K562 (cell line): Measurements from ENCODE around the gene MUC5AC. TPM values are rescaled to one million over a fixed set of nuclear protein-coding genes. Genes with fewer than 3 reads are reported as not detected.

Experiments
- ATAC-seq: fragments of 200-7000 bp; cut with Tn5 transposase; 3 replicates; pipeline ENCODE4 v1.9.1; 2020; ENCODE audit warnings: moderate library complexity
- BruUV-seq: library from RNA; stranded (reverse); fragments of 400-500 nt; replicated peaks from 2 replicates; lab custom pipeline; 2021; lab: Mats Ljungman, UMichigan
- CTCF ChIA-PET: fragments of 300-600 bp; formaldehyde crosslinking; extraction: SDS; loops from one replicate; lab custom pipeline; 2021; ENCODE audit warnings: low intra/inter-chr PET ratio; lab: Yijun Ruan, JAX
- POLR2A ChIA-PET: fragments of 300-600, 350-650 bp; sonication (Branson Sonifier 250); formaldehyde crosslinking; extraction: SDS; loops from one replicate; lab custom pipeline; 2021; ENCODE audit warnings: antibody characterized with exemption, inconsistent platforms; lab: Yijun Ruan, JAX
- DNase-seq, 4 experiments: peaks; one replicate each; pipeline versions ENCODE4 v3.0.0 to v3.0.0-alpha.2; 2011 to 2018; ENCODE audit warnings: low spot score in 3 of 4, mixed read lengths in 3 of 4; ENCODE audit errors: extremely low read depth in 1 of 4
- FAIRE-seq: peaks from 2 replicates; lab custom pipeline; 2011; peaks lifted over from hg19 to GRCh38; lab: Jason Lieb, UNC
- H2AFZ ChIP-seq: 2 replicates; pipeline ENCODE4 v1.6.0; 2011; ENCODE audit warnings: low read depth, low read length, control low read depth, inconsistent platforms
- H3K27ac ChIP-seq: fragments of 200-600 bp; 3 replicates; pipeline ENCODE4 v1.8.0; 2011; ENCODE audit warnings: low read depth, mild to moderate bottlenecking, control low read depth, inconsistent platforms, low read length, moderate library complexity, mixed read lengths; ENCODE audit errors: extremely low read depth
- H3K27me3 ChIP-seq, 2 experiments: fragments of 300-600 bp in 1 of 2; 2 replicates in 1 of 2; 3 replicates in 1 of 2; pipeline versions ENCODE4 v1.6.0 to v1.8.0; 2011; ENCODE audit warnings: inconsistent platforms in 2 of 2, low read length in 2 of 2, mild to moderate bottlenecking in 1 of 2, mixed read lengths in 1 of 2, moderate library complexity in 1 of 2; ENCODE audit not compliant: control insufficient read depth in 2 of 2, insufficient read depth in 2 of 2
- H3K36me3 ChIP-seq: fragments of 300-600 bp; 3 replicates; pipeline ENCODE4 v1.8.0; 2011; ENCODE audit warnings: mild to moderate bottlenecking, low read length, inconsistent platforms; ENCODE audit not compliant: control insufficient read depth, insufficient read depth
- H3K4me1 ChIP-seq, 2 experiments: fragments of 200-600 bp in 1 of 2; replicated peaks in 1 of 2; 2 replicates in 1 of 2; 3 replicates in 1 of 2; pipeline versions ENCODE4 v1.5.1 to v1.8.0; 2011; ENCODE audit warnings: inconsistent platforms in 2 of 2, low read length in 2 of 2, mild to moderate bottlenecking in 1 of 2, mixed read lengths in 1 of 2, moderate library complexity in 1 of 2; ENCODE audit not compliant: control insufficient read depth in 2 of 2, insufficient read depth in 2 of 2
- H3K4me2 ChIP-seq: 2 replicates; pipeline ENCODE4 v1.6.1; 2011; ENCODE audit warnings: low read length, control low read depth, inconsistent platforms, mixed read lengths; ENCODE audit not compliant: insufficient read depth
- H3K4me3 ChIP-seq: fragments of 200-600 bp; sonication (generic), shearing (Covaris generic); 2 replicates; pipeline ENCODE4 v1.5.1; 2016; ENCODE audit warnings: control low read depth, inconsistent platforms
- H3K79me2 ChIP-seq: fragments of 200-600 bp; 3 replicates; pipeline ENCODE4 v1.8.0; 2011; ENCODE audit warnings: low read length, inconsistent platforms; ENCODE audit not compliant: control insufficient read depth, insufficient read depth
- H3K9ac ChIP-seq, 2 experiments: 2 replicates each; pipeline versions ENCODE4 v1.6.0 to v1.6.1; 2011; ENCODE audit warnings: low read depth in 2 of 2, low read length in 2 of 2, control low read depth in 1 of 2, inconsistent platforms in 1 of 2, mild to moderate bottlenecking in 1 of 2, mixed read lengths in 1 of 2; ENCODE audit not compliant: insufficient read depth in 1 of 2
- H3K9me1 ChIP-seq: one replicate; pipeline ENCODE4 v1.6.0; 2011; ENCODE audit warnings: inconsistent platforms, mild to moderate bottlenecking, low read length, moderate library complexity; ENCODE audit not compliant: control insufficient read depth, insufficient read depth
- H3K9me3 ChIP-seq: replicated peaks from 2 replicates; pipeline ENCODE4 v1.5.1; 2011; ENCODE audit warnings: low read depth, low read length, inconsistent platforms; ENCODE audit not compliant: control insufficient read depth, insufficient read depth
- H4K20me1 ChIP-seq: replicated peaks from 2 replicates; pipeline ENCODE4 v1.6.1; 2011; ENCODE audit warnings: low read length, inconsistent platforms, mixed read lengths; ENCODE audit not compliant: control insufficient read depth, insufficient read depth
- ELF2 ChIP-seq: fragments of 250-450 bp; sonication (Bioruptor Pico); IDR thresholded peaks from 2 replicates; pipeline ENCODE4 v1.5.0; 2021; ENCODE audit warnings: mild to moderate bottlenecking
- MYC ChIP-seq, 2 experiments: fragments of 250-450 bp in 1 of 2; sonication (Bioruptor Pico) in 1 of 2; IDR thresholded peaks; 2 replicates each; pipeline versions ENCODE4 v1.5.1 to v1.6.1; 2012 to 2021; ENCODE audit warnings: low read depth in 2 of 2, borderline replicate concordance in 1 of 2, improper control_type of control experiment in 1 of 2, low read length in 1 of 2, mild to moderate bottlenecking in 1 of 2, moderate library complexity in 1 of 2
- NRF1 ChIP-seq, 2 experiments: fragments of 450-650 bp; IDR thresholded peaks in 1 of 2; conservative IDR thresholded peaks in 1 of 2; 2 replicates each; pipeline ENCODE4 v1.6.1; 2014; ENCODE audit warnings: mild to moderate bottlenecking in 2 of 2
- PML ChIP-seq: IDR thresholded peaks from 2 replicates; pipeline ENCODE4 v1.6.1; 2012; ENCODE audit warnings: low read length, inconsistent platforms
- TAL1 ChIP-seq: fragments of 450-650 bp; IDR thresholded peaks from 2 replicates; pipeline ENCODE4 v1.6.1; 2016; ENCODE audit warnings: mild to moderate bottlenecking
- ZKSCAN1 ChIP-seq: fragments of 150-350 bp; IDR thresholded peaks from 2 replicates; pipeline ENCODE4 v1.6.1; 2016; ENCODE audit warnings: low read depth, low read length
- ZNF507 ChIP-seq: conservative IDR thresholded peaks from 2 replicates; pipeline ENCODE4 v1.6.1; 2017; ENCODE audit warnings: missing genetic modification characterization, missing compliant biosample characterization
- WGBS: fragments of 100-300 bp; shearing (Covaris generic); methylation state at CpG from one replicate; pipeline ENCODE4 v1.1.6; 2016; ENCODE audit warnings: low coverage, mixed read lengths; ENCODE audit not compliant: insufficient coverage; ENCODE audit errors: missing lambda C conversion rate; 5-methylcytosine and 5-hydroxymethylcytosine counted together
- in situ Hi-C: fragments of 300-500 bp; cut with MboI; formaldehyde crosslinking; loops from 4 replicates; pipeline ENCODE4 v1.15.0; 2018; ENCODE audit warnings: inconsistent platforms, mixed read lengths
- intact Hi-C: fragments of 100-400 bp; cut with micrococcal nuclease; formaldehyde crosslinking; loops from 2 replicates; pipeline ENCODE4 v1.14.2; 2022
- polyA plus RNA-seq, 8 experiments: library from polyadenylated mRNA; depleted of rRNA in 4 of 8; stranded (reverse) in 5 of 8; unstranded in 3 of 8; fragments of >200 nt; fragmentation: Nextera tagmentation in 2 of 8; fragmentation: Illumina TruSeq in 1 of 8; extraction: Ambion mirVana in 2 of 8; extraction: Trizol in 1 of 8; gene quantifications; 2 replicates each; pipeline versions ENCODE4 v1.2.1 to v1.2.3, GENCODE V29; 2011 to 2014; ENCODE audit warnings: inconsistent platforms in 1 of 8, missing spikeins in 1 of 8
- total RNA-seq, 7 experiments: library from RNA; depleted of rRNA in 6 of 7; stranded (reverse); fragments of >200 nt in 6 of 7; fragmentation: Illumina TruSeq in 2 of 7; extraction: Trizol in 2 of 7; gene quantifications; 2 replicates each; pipeline versions ENCODE4 v1.2.1 to v1.2.3, GENCODE V29; 2011 to 2021; ENCODE audit warnings: low replicate concordance in 1 of 7
- TF ChIP-seq, protein P1 (sequence below): sonication (generic); formaldehyde crosslinking; IDR thresholded peaks from 2 replicates; pipeline ENCODE4 v1.8.1; 2023; ENCODE audit warnings: mild to moderate bottlenecking, missing genetic modification reagents
- TF ChIP-seq, protein P2 (sequence below): fragments of 450-650 bp; IDR thresholded peaks from one replicate; pipeline ENCODE4 v1.6.1; 2018; ENCODE audit warnings: mild to moderate bottlenecking, moderate library complexity; ENCODE audit not compliant: partially characterized antibody

MUC5AC gene
- total and polyA plus RNA-seq, 9 of the 15 experiments (the other 6 are each of a cell fraction or from before 2014, with no cell fraction given): not detected

DNA sequence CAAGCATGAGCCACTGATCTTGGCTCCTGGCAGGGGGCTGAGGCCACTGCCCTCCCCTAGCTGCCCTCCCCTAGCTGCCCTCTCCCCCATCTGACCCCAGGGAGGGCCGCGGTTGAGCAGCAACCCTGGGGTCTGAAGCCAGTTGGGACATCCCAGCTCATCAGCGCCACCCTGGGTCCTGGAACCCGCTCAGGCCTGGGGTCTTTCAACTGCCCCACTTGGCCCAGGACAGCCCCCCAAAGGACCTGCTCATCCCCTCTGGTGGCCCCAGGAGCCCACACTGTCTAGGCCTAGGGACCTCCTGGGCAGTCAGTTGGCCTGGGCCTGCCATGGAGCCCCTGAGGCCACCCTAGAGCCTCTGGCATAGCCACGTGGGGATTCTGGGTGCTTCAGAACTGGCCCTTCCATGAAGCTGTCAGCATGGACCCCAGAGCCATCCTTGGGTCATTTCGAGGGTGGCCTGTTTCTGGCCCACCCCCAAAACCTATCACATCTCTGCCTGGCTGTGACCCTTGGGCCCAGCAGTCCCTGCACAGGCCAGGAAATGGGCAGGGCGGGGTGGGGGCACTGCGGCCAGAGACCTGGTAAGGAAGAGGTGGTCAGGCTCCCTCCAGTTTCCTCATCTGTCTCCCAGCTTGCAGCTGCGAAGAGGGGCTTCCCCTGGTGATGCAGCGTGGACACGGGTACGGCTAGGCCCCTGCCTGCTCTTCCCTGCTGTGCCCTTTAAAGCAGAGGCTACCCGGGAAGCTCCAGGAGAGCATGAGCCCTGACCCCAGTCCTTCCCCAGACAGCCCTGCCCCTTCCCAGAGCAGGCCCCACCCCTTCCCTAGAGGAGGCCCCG is 45.2 kb upstream of the MUC5AC start:
- ChIA-PET POLR2A (interaction anchor here (0.6 kb wide), 1 partner anchor 30 kb away, joined by 4 read pairs; no protein-coding TSS in a partner anchor), CTCF (no interaction called here)
- ATAC-seq: peak; percentile 65
- FAIRE-seq: no peak
- peaks cover 9 to 37% of the 10 kb centered on the region in 2 experiments; a peak in 4 of 5 replicates for H3K27me3 ChIP-seq
- H4K20me1 ChIP-seq: no peaks in the 10 kb centered on the region
- H3K9ac ChIP-seq: no peak overlapping the region
- no peak overlapping the region; the same call in 1 of the 2 replicates for H2AFZ ChIP-seq
- TF ChIP-seq MYC (IDR thresholded peaks at IDR 0.05; ENCODE audit: low read depth, low read length): no peak
- no peak for TF ChIP-seq MYC (CRISPR knock-in tag; IDR thresholded peaks at IDR 0.05; ENCODE audit: borderline replicate concordance, low read depth)
- TF ChIP-seq, protein P1, sequence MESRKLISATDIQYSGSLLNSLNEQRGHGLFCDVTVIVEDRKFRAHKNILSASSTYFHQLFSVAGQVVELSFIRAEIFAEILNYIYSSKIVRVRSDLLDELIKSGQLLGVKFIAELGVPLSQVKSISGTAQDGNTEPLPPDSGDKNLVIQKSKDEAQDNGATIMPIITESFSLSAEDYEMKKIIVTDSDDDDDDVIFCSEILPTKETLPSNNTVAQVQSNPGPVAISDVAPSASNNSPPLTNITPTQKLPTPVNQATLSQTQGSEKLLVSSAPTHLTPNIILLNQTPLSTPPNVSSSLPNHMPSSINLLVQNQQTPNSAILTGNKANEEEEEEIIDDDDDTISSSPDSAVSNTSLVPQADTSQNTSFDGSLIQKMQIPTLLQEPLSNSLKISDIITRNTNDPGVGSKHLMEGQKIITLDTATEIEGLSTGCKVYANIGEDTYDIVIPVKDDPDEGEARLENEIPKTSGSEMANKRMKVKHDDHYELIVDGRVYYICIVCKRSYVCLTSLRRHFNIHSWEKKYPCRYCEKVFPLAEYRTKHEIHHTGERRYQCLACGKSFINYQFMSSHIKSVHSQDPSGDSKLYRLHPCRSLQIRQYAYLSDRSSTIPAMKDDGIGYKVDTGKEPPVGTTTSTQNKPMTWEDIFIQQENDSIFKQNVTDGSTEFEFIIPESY (CRISPR knock-in tag): no peak
- TF ChIP-seq NRF1 (conservative IDR thresholded peaks at IDR 0.05 in 1 of 2, IDR thresholded peaks at IDR 0.05 in 1 of 2): no peak
- TF ChIP-seq, protein P2, sequence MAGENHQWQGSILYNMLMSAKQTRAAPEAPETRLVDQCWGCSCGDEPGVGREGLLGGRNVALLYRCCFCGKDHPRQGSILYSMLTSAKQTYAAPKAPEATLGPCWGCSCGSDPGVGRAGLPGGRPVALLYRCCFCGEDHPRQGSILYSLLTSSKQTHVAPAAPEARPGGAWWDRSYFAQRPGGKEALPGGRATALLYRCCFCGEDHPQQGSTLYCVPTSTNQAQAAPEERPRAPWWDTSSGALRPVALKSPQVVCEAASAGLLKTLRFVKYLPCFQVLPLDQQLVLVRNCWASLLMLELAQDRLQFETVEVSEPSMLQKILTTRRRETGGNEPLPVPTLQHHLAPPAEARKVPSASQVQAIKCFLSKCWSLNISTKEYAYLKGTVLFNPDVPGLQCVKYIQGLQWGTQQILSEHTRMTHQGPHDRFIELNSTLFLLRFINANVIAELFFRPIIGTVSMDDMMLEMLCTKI: no peak
- TF ChIP-seq ELF2 (CRISPR knock-in tag): no peak
- no peak for TF ChIP-seq PML
- TF ChIP-seq TAL1: no peak
- TF ChIP-seq ZNF507 (tag): no peak
- no peak for TF ChIP-seq ZKSCAN1
- no TSS peak for BruUV-seq
- WGBS: 63% methylated on average over 6 of the region's 14 CpGs
- H3K9me1 ChIP-seq: no peaks in the 10 kb centered on the region
- no peak overlapping the region for H3K4me3 ChIP-seq
- in situ Hi-C loops (no loop called here), intact Hi-C loops (loop anchor here (10.0 kb wide), 1 partner anchor 462 kb away; the partner anchor contains the start of gene DUSP8)
- H3K27ac ChIP-seq: no peak overlapping the region
- no peaks in the 10 kb centered on the region for H3K36me3 ChIP-seq
- no peaks in the 10 kb centered on the region for H3K9me3 ChIP-seq
- no peaks in the 10 kb centered on the region for H3K79me2 ChIP-seq
- peaks cover 0 to 26% of the 10 kb centered on the region in 2 experiments; a peak in 1 of 5 replicates for H3K4me1 ChIP-seq
- DNase-seq: peak in 3 of 4 experiments; percentile 45 to 74 (median 71)
- H3K4me2 ChIP-seq: no peak overlapping the region
